GM23338 (cell line): ENCODE measurements around the gene LRMDA. TPM values are rescaled to one million over a fixed set of nuclear protein-coding genes. Genes with fewer than 3 reads are reported as not detected.

ENCODE experiments used
- ATAC-seq: fragments of 200-7000 bp; cut with Tn5 transposase; 3 replicates; pipeline ENCODE4 v1.9.1; 2020
- DNase-seq: peaks from one replicate; pipeline ENCODE4 v3.0.0-alpha.2; 2015; ENCODE audit warnings: low spot score
- H2AFZ ChIP-seq: fragments of 200-600 bp; sonication (generic); 2 replicates; pipeline ENCODE4 v1.8.0; 2016; ENCODE audit warnings: antibody characterized with exemption, mild to moderate bottlenecking, moderate library complexity
- H3F3A ChIP-seq: fragments of 200-600 bp; sonication (generic); replicated peaks from 2 replicates; pipeline ENCODE4 v1.8.0; 2017; ENCODE audit warnings: antibody characterized with exemption, mixed run types, low read depth
- H3K27ac ChIP-seq: fragments of 200-600 bp; sonication (generic); 2 replicates; pipeline ENCODE4 v1.6.1; 2016; ENCODE audit warnings: low read depth
- H3K27me3 ChIP-seq: fragments of 200-600 bp; sonication (generic); 2 replicates; pipeline ENCODE4 v1.8.0; 2016; ENCODE audit warnings: mild to moderate bottlenecking, mixed run types, moderate library complexity; ENCODE audit not compliant: insufficient read depth
- H3K36me3 ChIP-seq: fragments of 200-600 bp; sonication (generic); 2 replicates; pipeline ENCODE4 v1.8.0; 2016; ENCODE audit warnings: mild to moderate bottlenecking; ENCODE audit not compliant: insufficient read depth
- H3K4me1 ChIP-seq: fragments of 200-600 bp; sonication (generic); 2 replicates; pipeline ENCODE4 v1.8.0; 2016; ENCODE audit warnings: mild to moderate bottlenecking, moderate library complexity; ENCODE audit not compliant: insufficient read depth
- H3K4me2 ChIP-seq: fragments of 200-600 bp; sonication (generic); 2 replicates; pipeline ENCODE4 v1.7.1; 2017; ENCODE audit warnings: mixed run types
- H3K4me3 ChIP-seq: fragments of 200-600 bp; sonication (generic); 2 replicates; pipeline ENCODE4 v1.6.1; 2016; ENCODE audit warnings: mixed run types
- H3K79me2 ChIP-seq: fragments of 200-600 bp; sonication (generic); replicated peaks from 2 replicates; pipeline ENCODE4 v1.8.0; 2017; ENCODE audit warnings: mild to moderate bottlenecking; ENCODE audit not compliant: insufficient read depth
- H3K9me2 ChIP-seq: fragments of 200-600 bp; sonication (generic); 2 replicates; pipeline ENCODE4 v1.8.0; 2017; ENCODE audit not compliant: insufficient read depth
- H4K20me1 ChIP-seq: fragments of 200-600 bp; sonication (generic); replicated peaks from 2 replicates; pipeline ENCODE4 v1.8.0; 2017; ENCODE audit warnings: mild to moderate bottlenecking; ENCODE audit not compliant: insufficient read depth
- H3K27ac Mint-ChIP-seq: 2 replicates; pipeline ENCODE4 v1.8.0; 2020; ENCODE audit warnings: inconsistent platforms, mild to moderate bottlenecking, moderate library complexity, mixed read lengths
- H3K27me3 Mint-ChIP-seq: 3 replicates; pipeline ENCODE4 v1.8.0; 2022; ENCODE audit warnings: low read depth, mild to moderate bottlenecking, moderate library complexity, mixed read lengths, inconsistent platforms; ENCODE audit not compliant: insufficient read depth, poor library complexity
- H3K36me3 Mint-ChIP-seq: 3 replicates; pipeline ENCODE4 v1.8.0; 2021; ENCODE audit warnings: low read depth, mild to moderate bottlenecking, inconsistent platforms, moderate library complexity, mixed read lengths
- H3K4me1 Mint-ChIP-seq: 3 replicates; pipeline ENCODE4 v1.8.0; 2020; ENCODE audit warnings: mild to moderate bottlenecking, inconsistent platforms, mixed read lengths
- H3K4me3 Mint-ChIP-seq: 3 replicates; pipeline ENCODE4 v1.8.0; 2021; ENCODE audit warnings: moderate library complexity, mild to moderate bottlenecking, inconsistent platforms, mixed read lengths
- H3K9me3 Mint-ChIP-seq: 3 replicates; pipeline ENCODE4 v1.8.0; 2020; ENCODE audit warnings: moderate library complexity, mild to moderate bottlenecking, inconsistent platforms, mixed read lengths
- CREB1 ChIP-seq: fragments of 250-450 bp; sonication (Bioruptor Pico); IDR thresholded peaks from 2 replicates; pipeline ENCODE4 v1.5.0; 2020; ENCODE audit warnings: low read depth, mild to moderate bottlenecking, moderate library complexity
- CTCF ChIP-seq, 2 experiments: fragments of 200-600 bp in 1 of 2; sonication (generic) in 1 of 2; conservative IDR thresholded peaks; 2 replicates each; pipeline versions ENCODE4 v1.5.1 to v1.6.1; 2016 to 2017; ENCODE audit warnings: antibody characterized with exemption in 2 of 2, low read depth in 2 of 2, mild to moderate bottlenecking in 2 of 2, moderate library complexity in 1 of 2
- EZH2 ChIP-seq: fragments of 200-600 bp; sonication (generic); IDR thresholded peaks from one replicate; pipeline ENCODE4 v1.8.0; 2017; ENCODE audit warnings: antibody characterized with exemption, mild to moderate bottlenecking, low read depth; ENCODE audit not compliant: unreplicated experiment
- EZH2phosphoT487 ChIP-seq: fragments of 200-600 bp; sonication (generic); IDR thresholded peaks from one replicate; pipeline ENCODE4 v1.8.1; 2018; ENCODE audit warnings: antibody characterized with exemption; ENCODE audit not compliant: unreplicated experiment
- JUNB ChIP-seq: IDR thresholded peaks from one replicate; pipeline ENCODE4 v1.6.1; 2016; ENCODE audit warnings: antibody characterized with exemption; ENCODE audit not compliant: unreplicated experiment
- NANOG ChIP-seq: IDR thresholded peaks from 2 replicates; pipeline ENCODE4 v1.6.1; 2016; ENCODE audit warnings: antibody characterized with exemption, borderline replicate concordance
- POLR2AphosphoS5 ChIP-seq: IDR thresholded peaks from 2 replicates; pipeline ENCODE4 v1.6.1; 2016; ENCODE audit warnings: antibody characterized with exemption, low read depth
- REST ChIP-seq: IDR thresholded peaks from one replicate; pipeline ENCODE4 v1.6.1; 2018; ENCODE audit warnings: antibody characterized with exemption; ENCODE audit not compliant: unreplicated experiment
- STAT1 ChIP-seq: IDR thresholded peaks from one replicate; pipeline ENCODE4 v1.6.1; 2016; ENCODE audit warnings: antibody characterized with exemption; ENCODE audit not compliant: unreplicated experiment
- ZNF114 ChIP-seq: fragments of 250-450 bp; sonication (Bioruptor Pico); IDR thresholded peaks from 2 replicates; pipeline ENCODE4 v1.5.0; 2020; ENCODE audit warnings: mild to moderate bottlenecking, moderate library complexity
- ZNF462 ChIP-seq: fragments of 250-450 bp; sonication (Bioruptor Pico); IDR thresholded peaks from 2 replicates; pipeline ENCODE4 v1.5.0; 2020; ENCODE audit warnings: mild to moderate bottlenecking, moderate library complexity
- polyA plus RNA-seq: library from polyadenylated mRNA; unstranded; fragments of >200 nt; fragmentation: Nextera tagmentation; extraction: Ambion mirVana; gene quantifications from 2 replicates; pipeline ENCODE4 v1.2.1, GENCODE V29; 2016
- total RNA-seq: library from RNA; depleted of rRNA; stranded (reverse); fragments of >200 nt; shearing (Covaris generic); gene quantifications from 2 replicates; pipeline ENCODE4 v1.2.3, GENCODE V29; 2014

Gene LRMDA
- total and polyA plus RNA-seq, 2 experiments from 2014 or later: 0.90 to 1.8 TPM

GRCh38 chr10:75418712-75419111 lies 12.7 kb upstream of the LRMDA start:
- H3K27ac ChIP-seq: no peak overlapping the region
- no peak overlapping the region for H2AFZ ChIP-seq
- H3K4me3 ChIP-seq: no peak overlapping the region
- H3K9me3 Mint-ChIP-seq: no peaks in the 10 kb centered on the region
- no peak for ATAC-seq
- H3K27me3 Mint-ChIP-seq: peaks cover 87% of the 10 kb centered on the region
- no peaks in the 10 kb centered on the region for H3K9me2 ChIP-seq
- no peak overlapping the region for H3K4me3 Mint-ChIP-seq
- no peak overlapping the region for H3K4me2 ChIP-seq
- no peak overlapping the region for H3K27ac Mint-ChIP-seq
- H3K4me1 Mint-ChIP-seq: peaks cover 26% of the 10 kb centered on the region
- no peaks in the 10 kb centered on the region for H3K36me3 ChIP-seq
- TF ChIP-seq EZH2: no peak
- H3F3A ChIP-seq: no peaks in the 10 kb centered on the region
- peaks cover 10% of the 10 kb centered on the region for H3K4me1 ChIP-seq
- H3K36me3 Mint-ChIP-seq: no peaks in the 10 kb centered on the region
- no peaks in the 10 kb centered on the region for H3K79me2 ChIP-seq
- no peak for DNase-seq
- peaks cover 17% of the 10 kb centered on the region; the same call in 1 of the 2 replicates for H4K20me1 ChIP-seq
- peaks cover 100% of the 10 kb centered on the region for H3K27me3 ChIP-seq

GRCh38 chr10:75422913-75423312 lies 8.5 kb upstream of the LRMDA start:
- Histone ChIP-seq H3K27me3 (peaks cover 100% of the 10 kb centered on the region), H3K36me3 (no peaks in the 10 kb centered on the region), H3K4me2 (no peak overlapping the region), H4K20me1 (peaks cover 8% of the 10 kb centered on the region; the same call in 1 of the 2 replicates), H3F3A (no peaks in the 10 kb centered on the region), H3K4me3 (no peak overlapping the region), H3K79me2 (no peaks in the 10 kb centered on the region), H2AFZ (no peak overlapping the region), H3K9me2 (no peaks in the 10 kb centered on the region), H3K4me1 (peaks cover 7% of the 10 kb centered on the region), H3K27ac (no peak overlapping the region)
- DNase-seq: no peak
- no peak for ATAC-seq
- H3K27me3 Mint-ChIP-seq: peaks cover 48% of the 10 kb centered on the region
- no peak overlapping the region for H3K27ac Mint-ChIP-seq
- no peaks in the 10 kb centered on the region for H3K36me3 Mint-ChIP-seq
- H3K4me3 Mint-ChIP-seq: no peak overlapping the region
- no peaks in the 10 kb centered on the region; the same call in 2 of the 3 replicates for H3K9me3 Mint-ChIP-seq
- H3K4me1 Mint-ChIP-seq: peaks cover 7% of the 10 kb centered on the region
- TF ChIP-seq CREB1 (CRISPR knock-in tag) (no peak), POLR2AphosphoS5 (no peak), CTCF (conservative IDR thresholded peaks at IDR 0.05; ENCODE audit: low read depth in 2 of 2) (no peak), JUNB (no peak), STAT1 (no peak), EZH2phosphoT487 (no peak), NANOG (no peak), ZNF462 (CRISPR knock-in tag) (no peak), ZNF114 (CRISPR knock-in tag) (no peak), REST (no peak)
